Transverse colon (tissue), 4 donors: ENCODE results near the gene PPP2R2C. TPM values are rescaled to one million over a fixed set of nuclear protein-coding genes. Genes with fewer than 3 reads are reported as not detected.

Experiments
- DNase-seq: peaks from one replicate; pipeline ENCODE4 v3.0.0-alpha.2; 2019
- H3K27ac ChIP-seq, 4 donors: fragments of 200-600 bp; sonication (generic); 2 replicates each; pipeline ENCODE4 v1.5.1; 2016 to 2018; ENCODE audit warnings: inconsistent platforms in 4 of 4
- H3K27me3 ChIP-seq: fragments of 200-600 bp; sonication (generic); 2 replicates; pipeline ENCODE4 v1.5.1; 2017; ENCODE audit warnings: inconsistent platforms
- H3K36me3 ChIP-seq, 4 donors: fragments of 200-600 bp; sonication (generic); 2 replicates each; pipeline ENCODE4 v1.5.1; 2017 to 2019; ENCODE audit warnings: inconsistent platforms in 4 of 4
- H3K4me1 ChIP-seq, 4 donors: fragments of 200-600 bp; sonication (generic); 2 replicates each; pipeline ENCODE4 v1.5.1; 2017 to 2020; ENCODE audit warnings: inconsistent platforms in 4 of 4
- H3K4me3 ChIP-seq, 4 donors: fragments of 200-600 bp; sonication (generic); 1 replicate in 1 of 4; 2 replicates in 3 of 4; pipeline versions ENCODE4 v1.5.1 to v1.6.1; 2017 to 2019; ENCODE audit warnings: inconsistent platforms in 4 of 4
- H3K9me3 ChIP-seq, 2 donors: fragments of 200-600 bp; sonication (generic); 2 replicates each; pipeline ENCODE4 v1.5.1; 2017 to 2019; ENCODE audit warnings: inconsistent platforms in 2 of 2
- EP300 ChIP-seq: sonication (generic); formaldehyde crosslinking; IDR thresholded peaks from one replicate; pipeline ENCODE4 v1.6.1; 2017; ENCODE audit warnings: antibody characterized with exemption, low read depth
- POLR2A ChIP-seq: fragments of 450-650 bp; IDR thresholded peaks from one replicate; pipeline ENCODE4 v1.6.1; 2016; ENCODE audit warnings: antibody characterized with exemption, mild to moderate bottlenecking, moderate library complexity
- POLR2AphosphoS5 ChIP-seq, 3 donors: sonication (generic); formaldehyde crosslinking; IDR thresholded peaks; one replicate each; pipeline ENCODE4 v1.6.1; 2016; ENCODE audit warnings: antibody characterized with exemption in 3 of 3
- WGBS, 2 donors: methylation state at CpG; one replicate each; pipeline ENCODE4 v1.1.5; 2018; ENCODE audit warnings: low coverage in 1 of 2; 5-methylcytosine and 5-hydroxymethylcytosine counted together
- in situ Hi-C, 4 donors: fragments of 200-750 bp; cut with MboI; loops; one replicate each; pipeline versions ENCODE4 v1.15.0 to v1.15.1; 2017; ENCODE audit warnings: low sequenced_read_pairs in 3 of 4, low pct_ligation_motif_present in 1 of 4, low pct_unique_long_range_greater_than_20kb in 1 of 4
- intact Hi-C: fragments of 100-400 bp; cut with DNase I; formaldehyde crosslinking; loops from one replicate; pipeline ENCODE4 v1.15.1; 2023; ENCODE audit warnings: low total_unique reads
- total RNA-seq, 4 donors: library from RNA; depleted of rRNA; stranded (reverse); fragments of >200 nt; gene quantifications; one replicate each; pipeline ENCODE4 v1.1.0, GENCODE V29; 2016
- TF ChIP-seq, protein P1 (sequence below), 5 experiments: fragments of 200-600 bp in 3 of 5; fragments of 450-650 bp in 2 of 5; sonication (generic) in 3 of 5; IDR thresholded peaks; 1 replicate in 2 of 5; 2 replicates in 3 of 5; pipeline ENCODE4 v1.5.1; 2016 to 2017; ENCODE audit warnings: antibody characterized with exemption in 5 of 5, inconsistent platforms in 3 of 5, mild to moderate bottlenecking in 2 of 5, moderate library complexity in 1 of 5

The PPP2R2C gene
- total RNA-seq, 4 donors from 2014 or later: 0.27 to 8.8 (median 1.7) TPM

DNA sequence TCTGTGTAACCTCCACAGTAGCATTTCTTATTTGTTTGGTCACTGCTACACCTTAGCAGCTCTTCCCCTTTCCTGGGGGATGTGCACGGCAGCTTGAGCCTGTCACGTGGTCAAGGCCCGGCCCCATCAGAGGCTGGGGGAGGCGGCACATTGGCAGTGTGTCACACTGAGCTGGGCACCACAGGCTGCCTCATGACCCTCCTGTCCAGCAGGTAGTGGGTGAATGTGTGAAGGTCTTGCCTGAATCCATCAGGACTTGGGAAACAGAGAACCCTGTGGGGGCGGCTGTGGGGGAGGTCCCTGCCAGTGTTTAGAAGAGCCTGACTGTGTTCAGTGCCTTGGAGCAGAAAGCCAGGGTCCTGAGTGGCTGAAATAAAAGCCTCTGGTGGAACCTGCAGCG, 169.5 kb downstream of the PPP2R2C start:
- 85% methylated on average over 6 of the region's 6 CpGs; no CpG with 5 or more reads in 1 of the 2 donors for WGBS, 2 donors
- no peak for TF ChIP-seq POLR2A
- no peak for TF ChIP-seq POLR2AphosphoS5 (IDR thresholded peaks at IDR 0.05)
- no peak for TF ChIP-seq EP300
- TF ChIP-seq, protein P1, sequence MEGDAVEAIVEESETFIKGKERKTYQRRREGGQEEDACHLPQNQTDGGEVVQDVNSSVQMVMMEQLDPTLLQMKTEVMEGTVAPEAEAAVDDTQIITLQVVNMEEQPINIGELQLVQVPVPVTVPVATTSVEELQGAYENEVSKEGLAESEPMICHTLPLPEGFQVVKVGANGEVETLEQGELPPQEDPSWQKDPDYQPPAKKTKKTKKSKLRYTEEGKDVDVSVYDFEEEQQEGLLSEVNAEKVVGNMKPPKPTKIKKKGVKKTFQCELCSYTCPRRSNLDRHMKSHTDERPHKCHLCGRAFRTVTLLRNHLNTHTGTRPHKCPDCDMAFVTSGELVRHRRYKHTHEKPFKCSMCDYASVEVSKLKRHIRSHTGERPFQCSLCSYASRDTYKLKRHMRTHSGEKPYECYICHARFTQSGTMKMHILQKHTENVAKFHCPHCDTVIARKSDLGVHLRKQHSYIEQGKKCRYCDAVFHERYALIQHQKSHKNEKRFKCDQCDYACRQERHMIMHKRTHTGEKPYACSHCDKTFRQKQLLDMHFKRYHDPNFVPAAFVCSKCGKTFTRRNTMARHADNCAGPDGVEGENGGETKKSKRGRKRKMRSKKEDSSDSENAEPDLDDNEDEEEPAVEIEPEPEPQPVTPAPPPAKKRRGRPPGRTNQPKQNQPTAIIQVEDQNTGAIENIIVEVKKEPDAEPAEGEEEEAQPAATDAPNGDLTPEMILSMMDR (IDR thresholded peaks at IDR 0.05): no peak
- Histone ChIP-seq H3K36me3 (peaks cover 0 to 5% (median 0%) of the 10 kb centered on the region in 4 donors), H3K27ac (no peak overlapping the region), H3K9me3 (no peaks in the 10 kb centered on the region), H3K4me3 (no peak overlapping the region), H3K27me3 (no peaks in the 10 kb centered on the region), H3K4me1 (no peaks in the 10 kb centered on the region)
- in situ Hi-C loops: no loop called here
- no peak for DNase-seq
- intact Hi-C loops: no loop called here

DNA sequence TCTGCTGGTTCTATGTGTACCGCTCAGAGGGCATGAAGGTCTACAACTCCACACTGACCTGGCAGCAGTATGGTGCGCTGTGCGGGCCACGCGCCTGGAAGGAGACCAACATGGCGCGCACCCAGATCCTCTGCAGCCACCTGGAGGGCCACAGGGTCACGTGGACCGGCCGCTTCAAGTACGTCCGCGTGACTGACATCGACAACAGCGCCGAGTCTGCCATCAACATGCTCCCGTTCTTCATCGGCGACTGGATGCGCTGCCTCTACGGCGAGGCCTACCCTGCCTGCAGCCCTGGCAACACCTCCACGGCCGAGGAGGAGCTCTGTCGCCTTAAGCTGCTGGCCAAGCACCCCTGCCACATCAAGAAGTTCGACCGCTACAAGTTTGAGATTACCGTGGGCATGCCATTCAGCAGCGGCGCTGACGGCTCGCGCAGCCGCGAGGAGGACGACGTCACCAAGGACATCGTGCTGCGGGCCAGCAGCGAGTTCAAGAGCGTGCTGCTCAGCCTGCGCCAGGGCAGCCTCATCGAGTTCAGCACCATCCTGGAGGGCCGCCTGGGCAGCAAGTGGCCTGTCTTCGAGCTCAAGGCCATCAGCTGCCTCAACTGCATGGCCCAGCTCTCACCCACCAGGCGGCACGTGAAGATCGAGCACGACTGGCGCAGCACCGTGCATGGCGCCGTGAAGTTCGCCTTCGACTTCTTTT, 170.5 kb downstream of the PPP2R2C start:
- no peaks in the 10 kb centered on the region for H3K9me3 ChIP-seq

DNA sequence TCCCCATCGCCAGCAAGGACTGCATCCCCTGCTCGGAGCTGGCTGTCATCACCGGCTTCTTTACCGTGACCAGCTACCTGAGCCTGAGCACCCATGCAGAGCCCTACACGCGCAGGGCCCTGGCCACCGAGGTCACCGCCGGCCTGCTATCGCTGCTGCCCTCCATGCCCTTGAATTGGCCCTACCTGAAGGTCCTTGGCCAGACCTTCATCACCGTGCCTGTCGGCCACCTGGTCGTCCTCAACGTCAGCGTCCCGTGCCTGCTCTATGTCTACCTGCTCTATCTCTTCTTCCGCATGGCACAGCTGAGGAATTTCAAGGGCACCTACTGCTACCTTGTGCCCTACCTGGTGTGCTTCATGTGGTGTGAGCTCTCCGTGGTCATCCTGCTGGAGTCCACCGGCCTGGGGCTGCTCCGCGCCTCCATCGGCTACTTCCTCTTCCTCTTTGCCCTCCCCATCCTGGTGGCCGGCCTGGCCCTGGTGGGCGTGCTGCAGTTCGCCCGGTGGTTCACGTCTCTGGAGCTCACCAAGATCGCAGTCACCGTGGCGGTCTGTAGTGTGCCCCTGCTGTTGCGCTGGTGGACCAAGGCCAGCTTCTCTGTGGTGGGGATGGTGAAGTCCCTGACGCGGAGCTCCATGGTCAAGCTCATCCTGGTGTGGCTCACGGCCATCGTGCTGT, 171.2 kb downstream of the PPP2R2C start:
- in situ Hi-C loops: no loop called here
- Histone ChIP-seq H3K27me3 (no peaks in the 10 kb centered on the region), H3K27ac (no peak overlapping the region), H3K36me3 (peaks cover 0 to 5% (median 0%) of the 10 kb centered on the region in 4 donors), H3K4me1 (no peaks in the 10 kb centered on the region), H3K4me3 (no peak overlapping the region), H3K9me3 (no peaks in the 10 kb centered on the region)
- TF ChIP-seq, protein P1 (IDR thresholded peaks at IDR 0.05): no peak
- TF ChIP-seq EP300 (no peak), POLR2AphosphoS5 (IDR thresholded peaks at IDR 0.05) (no peak), POLR2A (no peak)
- DNase-seq: no peak
- WGBS, 2 donors: 91% methylated on average over 35 of the region's 35 CpGs; no CpG with 5 or more reads in 1 of the 2 donors
- intact Hi-C loops: no loop called here

More for the DNA sequence above, 170.5 kb downstream of the PPP2R2C start:
- H3K4me1 ChIP-seq: no peaks in the 10 kb centered on the region
- H3K36me3 ChIP-seq: peaks cover 0 to 5% (median 0%) of the 10 kb centered on the region in 4 donors
- WGBS, 2 donors: 95% methylated on average over 53 of the region's 55 CpGs; no CpG with 5 or more reads in 1 of the 2 donors
- no peaks in the 10 kb centered on the region for H3K27me3 ChIP-seq
- no peak overlapping the region for H3K4me3 ChIP-seq
- no peak overlapping the region for H3K27ac ChIP-seq
- TF ChIP-seq POLR2A: no peak
- TF ChIP-seq EP300: no peak
- TF ChIP-seq POLR2AphosphoS5 (IDR thresholded peaks at IDR 0.05): no peak
- TF ChIP-seq, protein P1 (IDR thresholded peaks at IDR 0.05): no peak
- in situ Hi-C loops: no loop called here
- no peak for DNase-seq
- intact Hi-C loops: no loop called here

DNA sequence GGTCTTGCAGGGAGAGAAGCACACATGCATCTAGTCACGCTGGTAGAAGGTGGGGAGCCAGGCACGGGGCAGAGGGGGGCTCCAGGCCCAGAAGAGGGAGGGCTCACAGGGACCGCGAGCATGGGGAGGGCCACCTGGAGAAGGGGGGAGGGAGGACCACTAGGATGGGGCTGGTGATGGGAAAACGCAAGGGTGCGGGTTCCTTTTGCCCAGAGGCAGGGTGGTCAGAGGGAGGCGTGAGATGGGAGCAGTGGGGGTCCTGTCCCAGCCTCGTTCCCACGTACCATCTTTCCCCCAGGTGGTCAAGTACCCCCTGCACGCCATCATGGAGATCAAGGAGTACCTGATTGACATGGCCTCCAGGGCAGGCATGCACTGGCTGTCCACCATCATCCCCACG, 172.1 kb downstream of the PPP2R2C start:
- no peak for TF ChIP-seq POLR2A
- no peak for TF ChIP-seq EP300
- TF ChIP-seq, protein P1 (IDR thresholded peaks at IDR 0.05): no peak
- no peak for TF ChIP-seq POLR2AphosphoS5 (IDR thresholded peaks at IDR 0.05)
- Histone ChIP-seq H3K27ac (no peak overlapping the region), H3K27me3 (no peaks in the 10 kb centered on the region), H3K4me3 (no peak overlapping the region), H3K36me3 (peaks cover 0 to 5% (median 0%) of the 10 kb centered on the region in 4 donors), H3K4me1 (no peaks in the 10 kb centered on the region), H3K9me3 (no peaks in the 10 kb centered on the region)
- intact Hi-C loops (no loop called here), in situ Hi-C loops (no loop called here)
- 85 to 100% methylated on average over 1 to 11 of the region's 11 CpGs for WGBS, 2 donors
- DNase-seq: no peak
